HG02642 (cell line): ENCODE data around the gene KCTD10.
A peak's percentile ranks its signal among the peaks of the same experiment; 100 is the strongest.
"Not testable (repeated sequence)": the region's sequence is repeated elsewhere in the genome, so short reads cannot be mapped to it uniquely, and the experiment has no call there.

Experiments
- ATAC-seq: cut with Tn5 transposase; IDR thresholded peaks from one replicate; pipeline ENCODE4 v1.9.1; 2021; ENCODE audit warnings: mild to moderate bottlenecking; ENCODE audit not compliant: unreplicated experiment, poor library complexity

Gene KCTD10

DNA sequence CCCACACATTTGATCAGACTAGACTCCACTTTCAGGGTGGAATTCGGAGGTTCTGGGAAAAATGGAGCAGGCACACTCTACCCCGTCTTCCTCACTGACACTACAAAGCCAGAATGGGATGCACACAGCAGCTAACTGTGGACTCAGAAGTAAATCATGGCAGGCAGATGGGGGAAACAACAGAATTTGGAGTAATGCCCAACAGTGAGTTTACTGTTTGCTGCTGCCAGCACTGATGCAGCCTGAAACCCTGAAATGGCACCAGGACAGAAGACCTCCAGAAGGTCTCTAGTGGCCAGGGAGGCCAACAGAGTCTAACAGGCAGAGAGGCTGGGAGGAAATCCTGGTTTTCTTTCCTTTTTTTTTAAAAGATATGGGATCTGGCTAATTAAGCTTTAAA lies 24.6 kb downstream of the KCTD10 start:
- no peak for ATAC-seq

GRCh38 chr12:109451400-109451799 lies 25.7 kb downstream of the KCTD10 start:
- ATAC-seq = no peak

DNA sequence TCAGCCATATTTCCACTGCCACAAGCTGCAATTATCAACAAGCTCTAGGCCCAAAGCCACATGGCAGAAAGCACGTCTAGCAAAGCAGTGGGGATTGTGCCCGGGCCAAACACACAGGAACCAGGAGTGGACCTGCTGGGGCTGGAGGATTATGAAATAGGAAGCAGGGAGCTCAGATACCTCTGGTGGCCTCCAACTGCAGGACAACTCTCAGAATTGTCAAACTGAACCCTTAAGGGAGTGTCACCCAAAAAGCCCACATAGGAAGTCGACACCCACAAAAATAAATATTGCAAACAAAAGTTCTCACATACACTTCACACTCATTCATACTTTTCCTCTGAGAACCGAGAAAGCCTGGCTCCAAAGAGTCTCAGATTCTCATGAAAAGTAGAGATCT lies 26.1 kb downstream of the KCTD10 start:
- no peak for ATAC-seq

GRCh38 chr12:109449845-109450532 lies 27.1 kb downstream of the KCTD10 start:
- no peak for ATAC-seq

DNA sequence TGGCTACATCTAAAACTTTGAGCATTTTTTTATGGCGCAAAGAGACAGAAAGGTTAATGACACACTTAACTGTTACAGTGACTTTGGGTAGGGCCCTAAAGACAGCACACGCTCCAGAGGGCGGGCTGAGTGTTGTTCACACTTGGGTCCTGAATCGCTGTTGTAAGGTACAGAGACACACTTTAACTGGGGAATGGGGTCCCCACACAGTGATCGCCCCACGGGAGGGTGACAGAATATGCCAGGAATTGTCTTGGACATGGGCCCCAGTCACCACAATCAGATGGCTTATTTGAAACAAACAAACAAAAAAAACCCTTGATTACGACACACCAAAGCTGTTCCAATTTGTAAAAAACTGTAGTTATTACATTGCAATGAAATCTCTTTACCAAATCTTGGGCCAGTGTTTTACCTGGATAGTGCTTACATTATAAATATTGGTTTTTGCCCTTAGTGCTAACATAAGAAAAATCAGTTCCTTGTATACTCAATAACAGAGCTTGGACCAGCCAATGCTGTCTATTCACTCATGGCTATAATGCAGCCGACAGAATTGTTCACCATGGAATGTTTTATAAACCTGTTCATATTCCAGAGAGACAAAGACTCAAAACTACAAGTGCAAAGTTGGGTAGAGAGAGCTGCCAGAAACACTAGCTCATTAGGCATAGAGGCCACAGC lies 28.3 kb downstream of the KCTD10 start:
- ATAC-seq = no peak

DNA sequence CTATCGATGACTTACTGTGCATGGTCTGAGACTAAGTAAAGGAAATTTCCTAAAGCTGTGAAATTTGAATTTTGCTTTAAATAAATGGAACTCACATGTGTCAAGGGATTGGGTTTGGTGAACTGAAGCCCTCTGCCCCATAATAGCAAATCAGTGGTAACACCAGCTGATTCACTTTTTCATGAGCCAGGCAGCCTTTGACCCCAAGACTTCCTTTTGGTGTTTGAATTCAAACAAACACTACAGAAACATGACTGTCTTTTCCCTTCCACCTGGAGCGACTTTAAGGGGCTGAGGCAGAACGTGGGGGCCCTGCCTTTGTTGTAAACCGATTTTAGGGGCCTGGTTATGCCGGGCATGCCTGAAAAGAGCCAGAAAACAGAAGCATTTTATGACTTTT lies 28.8 kb downstream of the KCTD10 start:
- ATAC-seq = no peak

DNA sequence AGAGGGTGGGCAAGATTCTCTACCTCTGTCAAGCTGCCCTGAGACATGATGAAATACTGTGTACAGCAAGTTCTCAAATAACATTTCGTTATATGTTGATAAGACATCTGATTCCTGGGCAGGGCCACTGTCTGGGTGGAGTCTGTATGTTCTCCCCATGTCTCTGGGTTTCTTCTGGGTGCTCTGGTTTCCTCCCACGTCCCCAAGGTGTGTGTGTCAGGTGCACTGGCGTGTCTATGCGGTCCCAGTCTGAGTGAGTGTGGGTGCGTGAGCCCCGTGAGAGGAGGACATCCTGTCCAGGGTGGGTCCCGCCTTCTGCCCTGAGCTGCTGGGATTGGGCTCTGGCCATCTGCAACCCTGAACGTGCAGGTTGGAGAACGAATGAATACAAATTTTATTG lies 29.6 kb downstream of the KCTD10 start:
- ATAC-seq = no peak

GRCh38 chr12:109446869-109447268 lies 30.2 kb downstream of the KCTD10 start:
- ATAC-seq = no peak

DNA sequence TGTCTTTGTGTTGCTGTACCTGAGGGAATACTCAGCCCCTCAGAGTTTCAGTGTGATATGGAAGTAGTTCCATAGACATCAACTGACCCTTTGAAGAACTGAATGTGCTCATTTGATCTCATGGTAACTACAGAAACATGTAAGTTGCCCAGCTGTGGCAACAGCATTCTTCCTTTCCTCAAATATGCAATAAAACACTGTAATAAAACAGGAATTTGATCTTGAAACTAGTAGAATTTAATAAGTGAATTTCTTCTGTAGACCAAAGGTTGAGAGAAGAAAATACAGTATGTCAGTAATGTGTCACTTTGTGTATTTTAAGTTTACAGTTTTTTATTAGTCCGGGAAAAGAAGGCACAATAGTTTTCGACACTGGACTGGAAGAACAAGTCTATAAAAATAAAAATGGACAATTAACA lies 31.9 kb downstream of the KCTD10 start:
- no peak for ATAC-seq

GRCh38 chr12:109444259-109444658 lies 32.8 kb downstream of the KCTD10 start:
- no peak for ATAC-seq

GRCh38 chr12:109443794-109444193 lies 33.3 kb downstream of the KCTD10 start:
- no peak for ATAC-seq

DNA sequence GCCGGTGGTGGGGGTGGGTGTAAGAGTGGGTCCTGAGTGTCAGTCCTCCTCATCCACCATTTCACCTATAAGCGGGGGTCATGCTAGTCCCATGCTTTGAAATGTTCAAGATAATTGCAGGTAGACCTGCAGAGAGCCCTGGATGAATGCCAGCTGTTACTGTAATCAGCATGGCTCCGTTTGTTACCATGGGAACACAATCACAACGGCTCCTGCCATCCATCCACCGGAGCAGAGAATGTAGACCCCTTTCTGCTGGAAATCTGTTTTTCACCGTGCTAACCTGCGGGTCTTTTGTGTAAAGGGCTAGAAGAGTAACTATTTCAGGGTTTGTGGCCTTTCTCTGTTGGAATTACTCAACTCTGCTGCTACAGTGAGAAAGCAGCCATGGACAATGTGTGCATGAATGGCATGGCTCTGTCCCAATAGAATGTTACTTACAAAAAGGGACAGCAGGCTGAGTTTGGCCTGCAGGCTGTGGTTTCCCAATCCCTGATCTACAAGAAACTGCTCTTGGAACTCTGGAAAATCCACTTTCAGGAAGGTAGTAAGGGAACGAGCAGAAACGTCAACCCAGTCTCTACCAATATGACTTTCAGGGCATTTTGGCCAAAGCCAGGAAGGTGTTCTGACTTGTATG lies 36.1 kb downstream of the KCTD10 start:
- no peak for ATAC-seq

- not testable (repeated sequence) for ATAC-seq
These were observed 37.1 kb downstream of the KCTD10 start for GRCh38 chr12:109439951-109440350.

DNA sequence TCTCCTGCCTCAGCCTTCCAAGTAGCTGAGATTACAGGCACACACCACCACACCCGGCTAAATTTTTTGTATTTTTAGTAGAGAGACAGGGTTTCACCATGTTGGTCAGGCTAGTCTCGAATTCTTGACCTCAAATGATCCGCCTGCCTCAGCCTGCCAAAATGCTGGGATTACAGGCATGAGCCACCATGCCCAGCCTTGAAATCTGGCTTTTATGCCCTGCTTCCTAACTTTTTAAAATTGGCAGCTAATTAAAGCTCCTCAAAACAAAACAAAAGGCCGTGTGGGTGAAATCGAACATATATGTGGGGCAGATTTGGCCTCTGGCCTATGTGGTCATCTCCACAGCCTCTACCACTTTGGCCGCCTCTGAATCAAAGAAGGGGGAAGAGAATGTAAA lies 37.9 kb downstream of the KCTD10 start:
- ATAC-seq = no peak

DNA sequence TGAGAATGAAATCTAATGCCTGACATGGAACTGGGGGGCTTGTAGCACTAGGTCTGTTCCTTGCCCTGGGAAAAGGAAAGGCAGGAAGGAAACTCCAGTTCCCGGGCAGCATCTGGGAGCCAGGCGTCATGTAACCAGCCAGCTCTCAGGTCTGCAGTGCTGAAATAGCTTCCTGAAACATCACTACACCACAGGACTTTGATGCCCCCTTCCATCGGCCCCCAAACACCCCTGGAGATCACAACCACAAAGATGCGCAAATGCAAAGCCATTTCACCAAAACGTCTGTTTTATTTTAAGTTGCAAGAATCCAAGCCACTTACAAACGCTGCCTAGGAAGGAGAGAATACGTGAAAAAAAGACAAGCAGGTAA lies 40.9 kb downstream of the KCTD10 start:
- no peak for ATAC-seq

GRCh38 chr12:109435428-109436187 lies 41.5 kb downstream of the KCTD10 start:
- ATAC-seq = no peak

GRCh38 chr12:109434582-109434981 lies 42.5 kb downstream of the KCTD10 start:
- no peak for ATAC-seq

DNA sequence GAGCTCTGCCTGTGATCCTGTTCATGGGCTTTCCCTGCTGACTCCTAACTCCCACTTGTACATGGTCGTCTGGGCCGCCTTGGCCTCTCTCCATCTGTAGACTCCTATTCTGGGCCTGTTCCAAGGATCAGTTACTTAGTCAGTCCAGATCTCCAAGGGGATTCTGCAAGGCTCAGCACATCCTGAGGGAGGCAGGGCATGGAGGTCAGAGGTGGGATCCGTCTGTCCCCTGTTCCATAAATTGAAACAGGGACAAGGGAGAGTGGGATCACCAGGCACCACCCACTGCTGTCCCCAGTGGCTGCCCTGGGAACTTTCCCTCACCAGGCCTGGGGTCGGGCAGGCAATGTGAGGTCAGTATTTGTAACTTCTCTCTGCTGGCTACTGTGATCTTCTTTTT lies 43.5 kb downstream of the KCTD10 start:
- ATAC-seq = no peak

DNA sequence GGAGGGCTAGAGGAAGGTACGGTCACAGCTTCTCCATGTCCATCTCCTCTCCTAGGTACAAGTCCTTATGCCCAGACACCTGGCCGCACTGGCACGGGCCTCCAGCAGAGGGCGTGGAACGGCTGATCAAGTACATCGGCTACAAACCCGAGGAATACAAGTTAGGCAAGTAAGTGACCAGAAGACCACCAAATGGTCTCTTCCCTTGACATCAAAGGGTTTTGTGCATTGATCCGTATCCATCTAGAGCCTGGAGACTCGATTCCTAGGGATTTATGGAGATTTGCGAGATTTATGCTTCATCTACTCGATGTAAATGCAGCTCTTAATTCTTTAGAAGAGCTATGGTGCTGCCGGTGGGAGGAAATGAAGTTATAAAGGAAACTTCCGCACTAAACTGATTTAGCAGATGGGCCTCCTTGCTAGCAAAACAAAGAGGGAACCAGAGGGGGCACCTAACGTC lies 44.2 kb downstream of the KCTD10 start:
- ATAC-seq = peak; percentile 57

DNA sequence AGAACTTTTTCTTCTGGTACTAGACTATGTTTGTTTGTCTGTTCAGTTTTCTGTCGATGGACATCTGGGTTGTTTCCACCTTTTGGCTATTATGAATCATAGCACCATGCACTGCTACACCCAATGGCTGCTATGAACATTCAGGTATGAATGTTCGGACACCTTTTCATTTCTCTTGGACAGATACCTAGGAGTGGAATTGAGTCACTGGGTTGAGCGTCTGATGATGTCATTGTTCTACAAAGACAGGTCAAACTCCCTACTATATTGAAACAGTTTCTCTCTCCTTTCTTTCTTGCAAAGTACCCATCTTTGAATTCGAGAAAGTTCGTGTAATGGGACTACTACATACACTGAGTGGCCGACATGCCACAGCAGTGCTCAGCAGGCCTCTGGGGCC lies 44.7 kb downstream of the KCTD10 start:
- no peak for ATAC-seq

GRCh38 chr12:109430244-109430643 lies 46.9 kb downstream of the KCTD10 start:
- no peak for ATAC-seq
